Superior temporal gyrus (tissue), 1 donor: ENCODE data around the gene NID2.

Experiments used
- DNase-seq: peaks from one replicate; pipeline ENCODE4 v3.0.0-alpha.2; 2016; ENCODE audit errors: extremely low spot score

The NID2 gene

GRCh38 chr14:52000019-52000582 lies 68.8 kb downstream of the NID2 start:
- DNase-seq = no peak

GRCh38 chr14:51999084-51999483 lies 69.8 kb downstream of the NID2 start:
- no peak for DNase-seq

GRCh38 chr14:51998348-51998747 lies 70.5 kb downstream of the NID2 start:
- no peak for DNase-seq

GRCh38 chr14:51996148-51996746 lies 72.6 kb downstream of the NID2 start:
- DNase-seq = peak; percentile 78

GRCh38 chr14:51993285-51993920 lies 75.5 kb downstream of the NID2 start:
- no peak for DNase-seq

GRCh38 chr14:51990488-51990887 lies 78.4 kb downstream of the NID2 start:
- no peak for DNase-seq

GRCh38 chr14:51989293-51990234 lies 79.3 kb downstream of the NID2 start, which contains the start of gene RTRAF:
Gene RTRAF, plus strand, starts transcription at chr14:51989546. Its CDS starts 94 bp downstream, at chr14:51989640.
- peak; percentile 96 for DNase-seq

GRCh38 chr14:51988221-51988620 lies 80.6 kb downstream of the NID2 start:
- no peak for DNase-seq

- DNase-seq = no peak
Observed at GRCh38 chr14:51981218-51981854, 87.5 kb downstream of the NID2 start.

- DNase-seq = peak; percentile 96
Observed at GRCh38 chr14:51979088-51979709, 89.7 kb downstream of the NID2 start.

- DNase-seq = no peak
Observed at GRCh38 chr14:51978681-51979085, 90.2 kb downstream of the NID2 start.

GRCh38 chr14:51977075-51977474 lies 91.8 kb downstream of the NID2 start:
- no peak for DNase-seq

- DNase-seq = no peak
Observed at GRCh38 chr14:51972566-51972965, 96.3 kb downstream of the NID2 start.

- no peak for DNase-seq
Observed at GRCh38 chr14:51969852-51970540, 98.9 kb downstream of the NID2 start.

- DNase-seq = no peak
Observed at GRCh38 chr14:51967521-51967920, 101.3 kb downstream of the NID2 start.

GRCh38 chr14:51963286-51963685 lies 105.6 kb downstream of the NID2 start:
- DNase-seq = peak; percentile 38

- no peak for DNase-seq
Observed at GRCh38 chr14:51962711-51963110, 106.1 kb downstream of the NID2 start.

- DNase-seq = no peak
Observed at GRCh38 chr14:51960866-51961265, 108.0 kb downstream of the NID2 start.

GRCh38 chr14:51959928-51960327 lies 108.9 kb downstream of the NID2 start:
- DNase-seq = no peak

- DNase-seq = no peak
Observed at GRCh38 chr14:51957950-51958349, 110.9 kb downstream of the NID2 start.
